Uterus (tissue), 4 donors: Measurements from ENCODE around the gene PC. TPM values are rescaled to one million over a fixed set of nuclear protein-coding genes. Genes with fewer than 3 reads are reported as not detected.

ENCODE experiments used
- DNase-seq, 2 donors: peaks; one replicate each; pipeline ENCODE4 v3.0.0-alpha.2; 2019 to 2020
- H3K27ac ChIP-seq, 2 donors: fragments of 200-600 bp; sonication (generic); 1 replicate in 1 of 2; 2 replicates in 1 of 2; pipeline ENCODE4 v1.5.1; 2016 to 2018
- H3K27me3 ChIP-seq, 2 donors: fragments of 200-600 bp; sonication (generic); one replicate each; pipeline ENCODE4 v1.5.1; 2018 to 2019; ENCODE audit warnings: control low read depth in 1 of 2
- H3K36me3 ChIP-seq, 2 donors: fragments of 200-600 bp; sonication (generic); one replicate each; pipeline ENCODE4 v1.5.1; 2019; ENCODE audit warnings: control low read depth in 1 of 2
- H3K4me1 ChIP-seq, 2 donors: fragments of 200-600 bp; sonication (generic); one replicate each; pipeline ENCODE4 v1.5.1; 2018 to 2019; ENCODE audit warnings: control low read depth in 1 of 2
- H3K4me3 ChIP-seq, 2 donors: fragments of 200-600 bp; sonication (generic); 1 replicate in 1 of 2; 2 replicates in 1 of 2; pipeline ENCODE4 v1.5.1; 2018 to 2019; ENCODE audit warnings: mild to moderate bottlenecking in 1 of 2
- H3K9me3 ChIP-seq, 2 donors: fragments of 200-600 bp; sonication (generic); one replicate each; pipeline ENCODE4 v1.5.1; 2019; ENCODE audit warnings: control low read depth in 1 of 2
- CTCF ChIP-seq, 4 experiments: fragments of 200-600 bp in 2 of 4; fragments of 450-650 bp in 2 of 4; sonication (generic) in 2 of 4; IDR thresholded peaks; one replicate each; pipeline ENCODE4 v1.5.1; 2016 to 2019; ENCODE audit warnings: antibody characterized with exemption in 4 of 4, mild to moderate bottlenecking in 2 of 4, moderate library complexity in 1 of 4
- POLR2A ChIP-seq, 2 donors: fragments of 450-650 bp; IDR thresholded peaks; one replicate each; pipeline ENCODE4 v1.6.1; 2016; ENCODE audit warnings: antibody characterized with exemption in 2 of 2, mild to moderate bottlenecking in 1 of 2, moderate library complexity in 1 of 2
- intact Hi-C: fragments of 100-400 bp; cut with DNase I; formaldehyde crosslinking; loops from one replicate; pipeline ENCODE4 v1.15.1; 2023; ENCODE audit warnings: low total_unique reads
- total RNA-seq, 4 donors: library from RNA; depleted of rRNA in 3 of 4; stranded (reverse); fragments of >200 nt in 3 of 4; gene quantifications; one replicate each; pipeline versions ENCODE4 v1.1.0 to v1.2.4, GENCODE V29; 2014 to 2023
- donor health status: DM: yes; HTN: yes; CAD: no.

Gene PC
- total RNA-seq, 4 donors from 2014 or later, result 7.1 to 13.8 (median 8.1) TPM

DNA sequence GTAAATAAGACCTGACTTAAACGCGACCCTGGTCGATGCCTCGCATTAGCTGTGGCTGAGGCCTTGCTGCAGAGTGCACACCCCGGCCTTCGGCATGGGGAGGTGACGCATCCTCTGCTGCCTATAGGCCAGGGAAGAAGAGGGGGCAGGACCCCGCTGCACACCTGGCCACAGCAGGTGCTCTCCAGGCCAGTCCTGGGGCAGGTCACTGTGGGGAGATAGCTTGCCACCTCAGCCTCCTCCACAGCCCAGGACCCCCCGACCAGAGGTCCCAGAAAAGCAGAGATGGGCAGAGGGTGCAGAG is 88.7 kb downstream of the PC start:
- intact Hi-C loops, result no loop called here
- Histone ChIP-seq H3K27me3 (no peaks in the 10 kb centered on the region), H3K36me3 (no peaks in the 10 kb centered on the region)

DNA sequence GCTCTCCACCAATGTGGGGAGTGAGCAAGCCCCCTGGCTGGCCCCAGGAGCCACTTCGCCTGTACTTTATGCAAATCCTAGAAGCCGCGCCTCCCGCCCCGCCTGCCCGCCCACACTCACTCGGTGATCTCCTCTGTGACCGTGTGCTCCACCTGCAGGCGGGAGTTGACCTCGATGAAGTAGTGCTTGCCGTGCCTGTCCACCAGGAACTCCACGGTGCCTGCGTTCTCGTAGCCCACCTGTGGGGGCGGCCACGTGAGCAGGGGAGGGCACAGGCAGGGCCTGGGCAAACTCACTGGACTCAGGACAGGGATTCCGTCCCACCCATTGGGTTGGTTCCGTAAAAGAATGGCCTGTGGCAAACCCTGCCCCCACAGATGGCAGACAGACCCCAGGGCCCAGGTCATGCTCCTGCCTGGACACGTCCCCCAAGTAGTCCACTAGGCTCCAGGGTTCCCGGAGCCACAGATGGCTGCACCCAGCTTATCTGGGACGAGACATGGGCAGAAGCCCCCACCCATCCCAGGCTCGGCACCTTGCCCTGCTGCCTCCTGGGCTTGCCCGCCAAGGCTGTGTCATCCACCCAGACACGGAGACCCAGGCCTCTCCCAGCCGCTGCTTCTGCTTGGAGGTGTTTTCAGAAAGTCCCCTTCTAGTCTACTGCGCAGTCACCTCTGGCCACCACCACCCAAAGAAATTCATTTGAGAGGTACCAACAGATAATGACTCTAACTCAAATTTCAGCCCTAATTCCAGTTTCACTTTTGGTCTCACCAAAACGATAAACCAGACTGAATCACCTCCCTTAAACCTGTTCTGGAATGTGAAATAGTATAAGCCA is 89.2 kb downstream of the PC start:
- no peak for TF ChIP-seq CTCF (IDR thresholded peaks at IDR 0.05)
- no peak for TF ChIP-seq POLR2A (IDR thresholded peaks at IDR 0.05)
- no peaks in the 10 kb centered on the region for H3K27me3 ChIP-seq
- no peaks in the 10 kb centered on the region for H3K36me3 ChIP-seq
- DNase-seq, result no peak
- no peaks in the 10 kb centered on the region for H3K9me3 ChIP-seq
- H3K27ac ChIP-seq, result no peak overlapping the region
- intact Hi-C loops, result no loop called here
- no peaks in the 10 kb centered on the region for H3K4me1 ChIP-seq
- H3K4me3 ChIP-seq, result no peak overlapping the region

More for the DNA sequence above, 88.7 kb downstream of the PC start:
- H3K4me3 ChIP-seq, result no peak overlapping the region
- no peak overlapping the region for H3K27ac ChIP-seq
- no peak for DNase-seq
- no peaks in the 10 kb centered on the region for H3K4me1 ChIP-seq
- no peaks in the 10 kb centered on the region for H3K9me3 ChIP-seq
- no peak for TF ChIP-seq CTCF (IDR thresholded peaks at IDR 0.05)
- no peak for TF ChIP-seq POLR2A (IDR thresholded peaks at IDR 0.05)

DNA sequence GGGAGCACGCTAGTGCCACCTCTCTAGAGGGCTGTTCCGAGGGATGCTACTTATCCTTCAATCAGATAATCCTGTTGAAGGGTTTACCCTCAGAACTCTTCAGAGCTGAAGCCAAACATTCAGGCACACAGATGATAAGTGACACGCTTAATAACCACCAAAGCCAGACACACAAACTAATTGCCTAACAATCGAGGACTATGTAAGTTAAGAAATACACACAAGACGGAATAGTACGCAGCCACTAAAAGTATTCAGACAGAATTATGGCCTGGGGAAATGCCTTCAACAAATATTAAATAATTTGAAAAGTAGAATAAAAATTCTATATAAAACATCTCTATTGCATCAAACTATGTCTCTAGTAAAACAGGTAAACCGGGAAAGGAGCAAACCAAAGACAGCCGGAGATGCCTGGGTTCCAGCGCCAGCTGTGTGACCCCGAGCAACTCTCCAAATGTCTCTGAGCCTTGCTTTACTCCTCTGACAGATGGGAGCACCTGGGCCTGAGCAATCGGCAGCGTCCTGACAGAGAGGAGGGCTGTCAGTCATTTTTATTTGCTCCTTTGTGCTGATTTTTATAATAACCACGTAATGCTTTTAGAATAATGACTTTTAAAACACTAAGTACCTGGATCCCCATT is 90.0 kb downstream of the PC start:
- Histone ChIP-seq H3K27ac (no peak overlapping the region), H3K4me3 (no peak overlapping the region), H3K9me3 (no peaks in the 10 kb centered on the region), H3K4me1 (no peaks in the 10 kb centered on the region), H3K36me3 (no peaks in the 10 kb centered on the region), H3K27me3 (no peaks in the 10 kb centered on the region)
- TF ChIP-seq CTCF (IDR thresholded peaks at IDR 0.05) (no peak), POLR2A (IDR thresholded peaks at IDR 0.05) (no peak)
- intact Hi-C loops, result no loop called here
- no peak for DNase-seq

GRCh38 chr11:66867425-66868040 is 90.7 kb downstream of the PC start:
- Histone ChIP-seq H3K9me3 (no peaks in the 10 kb centered on the region), H3K27ac (no peak overlapping the region), H3K36me3 (no peaks in the 10 kb centered on the region), H3K4me3 (no peak overlapping the region), H3K27me3 (no peaks in the 10 kb centered on the region), H3K4me1 (no peaks in the 10 kb centered on the region)
- intact Hi-C loops, result no loop called here
- TF ChIP-seq CTCF (IDR thresholded peaks at IDR 0.05) (no peak), POLR2A (IDR thresholded peaks at IDR 0.05) (no peak)
- DNase-seq, result no peak

DNA sequence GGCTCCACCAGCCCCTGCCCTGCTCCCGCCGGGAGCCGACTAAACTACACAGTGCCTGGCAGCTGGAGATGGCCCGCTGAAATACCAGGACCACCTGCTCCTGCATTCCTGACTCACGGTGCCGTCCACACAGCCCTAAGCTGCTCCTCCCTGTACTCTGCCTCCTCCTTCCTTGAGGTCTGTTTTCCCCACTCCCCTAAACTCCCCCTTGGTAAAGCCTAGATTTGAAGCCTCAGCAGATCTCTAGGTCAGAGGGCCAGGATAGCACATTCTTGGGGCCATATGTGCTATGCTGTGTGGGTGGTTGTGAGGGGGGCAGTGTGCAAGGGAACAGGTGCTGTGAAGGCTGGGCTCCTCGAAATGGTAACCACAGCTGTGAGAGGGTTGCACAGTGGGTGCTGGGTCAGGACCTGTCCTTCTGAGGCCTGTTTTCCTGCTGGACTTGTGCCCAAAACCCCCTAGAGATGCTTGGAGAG is 91.6 kb downstream of the PC start:
- no peak for DNase-seq
- Histone ChIP-seq H3K4me3 (no peak overlapping the region), H3K9me3 (no peaks in the 10 kb centered on the region), H3K4me1 (no peaks in the 10 kb centered on the region), H3K27me3 (no peaks in the 10 kb centered on the region), H3K36me3 (no peaks in the 10 kb centered on the region), H3K27ac (no peak overlapping the region)
- intact Hi-C loops, result no loop called here
- TF ChIP-seq POLR2A (IDR thresholded peaks at IDR 0.05), result no peak
- no peak for TF ChIP-seq CTCF (IDR thresholded peaks at IDR 0.05)
